CD14-positive monocyte (primary cell): ENCODE results near the gene CCRL2. TPM values are rescaled to one million over a fixed set of nuclear protein-coding genes. Genes with fewer than 3 reads are reported as not detected.
"Not testable (repeated sequence)": the region's sequence is repeated elsewhere in the genome, so short reads cannot be mapped to it uniquely, and the experiment has no call there.

Experiments used
- DNase-seq, 3 donors: peaks; one replicate each; pipeline ENCODE4 v3.0.0-alpha.2; 2011 to 2022
- H2AFZ ChIP-seq: 2 replicates; pipeline ENCODE4 v1.6.0; 2012; ENCODE audit warnings: mild to moderate bottlenecking, low read depth, low read length, inconsistent platforms; ENCODE audit not compliant: insufficient read depth, poor library complexity, severe bottlenecking
- H3K27ac ChIP-seq, 2 donors: 1 replicate in 1 of 2; 2 replicates in 1 of 2; pipeline ENCODE4 v1.5.1; 2012 to 2013; ENCODE audit warnings: low read length in 2 of 2, control low read depth in 1 of 2, inconsistent platforms in 1 of 2, low read depth in 1 of 2, mild to moderate bottlenecking in 1 of 2
- H3K27me3 ChIP-seq, 2 donors: one replicate each; pipeline versions ENCODE4 v1.6.0 to v1.6.1; 2011 to 2013; ENCODE audit warnings: low read length in 2 of 2; ENCODE audit not compliant: control insufficient read depth in 2 of 2, insufficient read depth in 2 of 2
- H3K36me3 ChIP-seq, 2 donors: replicated peaks in 1 of 2; 1 replicate in 1 of 2; 2 replicates in 1 of 2; pipeline versions ENCODE4 v1.5.1 to v1.6.1; 2012 to 2013; ENCODE audit warnings: low read length in 2 of 2, control low read depth in 1 of 2, inconsistent platforms in 1 of 2, mild to moderate bottlenecking in 1 of 2; ENCODE audit not compliant: insufficient read depth in 2 of 2, control insufficient read depth in 1 of 2
- H3K4me1 ChIP-seq, 2 donors: 1 replicate in 1 of 2; 2 replicates in 1 of 2; pipeline versions ENCODE4 v1.5.1 to v1.6.1; 2012 to 2013; ENCODE audit warnings: low read length in 2 of 2, control low read depth in 1 of 2, inconsistent platforms in 1 of 2, mild to moderate bottlenecking in 1 of 2, moderate library complexity in 1 of 2; ENCODE audit not compliant: insufficient read depth in 2 of 2, control insufficient read depth in 1 of 2
- H3K4me2 ChIP-seq: replicated peaks from 2 replicates; pipeline ENCODE3; 2012; ENCODE audit warnings: low read length, moderate library complexity, mild to moderate bottlenecking; ENCODE audit not compliant: poor library complexity, severe bottlenecking; ENCODE audit errors: extremely low read depth
- H3K4me3 ChIP-seq, 3 experiments: fragments of 200-600 bp in 1 of 3; sonication (generic) in 1 of 3; replicated peaks in 1 of 3; 1 replicate in 2 of 3; 2 replicates in 1 of 3; pipeline ENCODE4 v1.5.1; 2011 to 2013; ENCODE audit warnings: low read length in 3 of 3, mild to moderate bottlenecking in 3 of 3, control low read depth in 2 of 3, low read depth in 2 of 3, inconsistent platforms in 1 of 3, moderate library complexity in 1 of 3
- H3K79me2 ChIP-seq: 2 replicates; pipeline ENCODE4 v1.6.0; 2012; ENCODE audit warnings: mild to moderate bottlenecking, control low read depth, inconsistent platforms, low read length, moderate library complexity; ENCODE audit not compliant: insufficient read depth
- H3K9ac ChIP-seq: 2 replicates; pipeline ENCODE4 v1.6.0; 2017; ENCODE audit warnings: low read length, mild to moderate bottlenecking; ENCODE audit not compliant: insufficient read depth, poor library complexity, severe bottlenecking
- H3K9me3 ChIP-seq, 2 donors: replicated peaks in 1 of 2; 1 replicate in 1 of 2; 2 replicates in 1 of 2; pipeline versions ENCODE4 v1.5.1 to v1.6.1; 2012 to 2013; ENCODE audit warnings: low read length in 2 of 2, control low read depth in 1 of 2; ENCODE audit not compliant: control insufficient read depth in 1 of 2, insufficient read depth in 1 of 2
- H4K20me1 ChIP-seq: 2 replicates; pipeline ENCODE4 v1.6.0; 2012; ENCODE audit warnings: mild to moderate bottlenecking, low read length, control low read depth, moderate library complexity; ENCODE audit not compliant: insufficient read depth
- H3K27ac Mint-ChIP-seq, 7 donors: one replicate each; pipeline ENCODE4 v1.8.0; 2020; ENCODE audit warnings: mild to moderate bottlenecking in 7 of 7, mixed read lengths in 7 of 7, moderate library complexity in 6 of 7, inconsistent platforms in 2 of 7
- H3K27me3 Mint-ChIP-seq, 3 donors: one replicate each; pipeline ENCODE4 v1.8.0; 2021 to 2022; ENCODE audit warnings: low read depth in 3 of 3, mild to moderate bottlenecking in 3 of 3, mixed read lengths in 3 of 3, moderate library complexity in 3 of 3, inconsistent platforms in 1 of 3
- H3K36me3 Mint-ChIP-seq, 2 donors: one replicate each; pipeline ENCODE4 v1.8.0; 2020; ENCODE audit warnings: mixed read lengths in 2 of 2, inconsistent platforms in 1 of 2, mild to moderate bottlenecking in 1 of 2
- H3K4me1 Mint-ChIP-seq: one replicate; pipeline ENCODE4 v1.8.0; 2020; ENCODE audit warnings: mild to moderate bottlenecking, mixed read lengths
- H3K4me3 Mint-ChIP-seq, 2 donors: one replicate each; pipeline ENCODE4 v1.8.0; 2020; ENCODE audit warnings: mild to moderate bottlenecking in 2 of 2, mixed read lengths in 2 of 2, moderate library complexity in 1 of 2
- H3K9me3 Mint-ChIP-seq, 7 donors: one replicate each; pipeline ENCODE4 v1.8.0; 2020 to 2022; ENCODE audit warnings: mixed read lengths in 7 of 7, mild to moderate bottlenecking in 6 of 7, moderate library complexity in 6 of 7, inconsistent platforms in 2 of 7
- WGBS: methylation state at CpG from one replicate; pipeline ENCODE4 v1.1.5; 2013; ENCODE audit warnings: missing lambda C conversion rate; ENCODE audit not compliant: insufficient coverage; 5-methylcytosine and 5-hydroxymethylcytosine counted together
- intact Hi-C, 2 donors: fragments of 100-400 bp; cut with micrococcal nuclease; formaldehyde crosslinking; loops; one replicate each; pipeline versions ENCODE4 v1.15.0 to v1.15.1; 2023
- polyA plus RNA-seq, 3 donors: library from polyadenylated mRNA; depleted of rRNA in 1 of 3; unstranded in 2 of 3; stranded (reverse) in 1 of 3; fragments of 300-500 nt in 2 of 3; fragments of >200 nt in 1 of 3; fragmentation: Illumina TruSeq in 2 of 3; gene quantifications; 1 replicate in 2 of 3; 2 replicates in 1 of 3; pipeline ENCODE4 v1.2.3, GENCODE V29; 2012 to 2021
- TF ChIP-seq, protein P1 (sequence below): fragments of 200-600 bp; IDR thresholded peaks from one replicate; pipeline ENCODE4 v1.8.0; 2022; ENCODE audit warnings: antibody characterized with exemption, mild to moderate bottlenecking

CCRL2 gene
- polyA plus RNA-seq, 3 donors: 10.2 to 15.3 (median 11.7) TPM

DNA sequence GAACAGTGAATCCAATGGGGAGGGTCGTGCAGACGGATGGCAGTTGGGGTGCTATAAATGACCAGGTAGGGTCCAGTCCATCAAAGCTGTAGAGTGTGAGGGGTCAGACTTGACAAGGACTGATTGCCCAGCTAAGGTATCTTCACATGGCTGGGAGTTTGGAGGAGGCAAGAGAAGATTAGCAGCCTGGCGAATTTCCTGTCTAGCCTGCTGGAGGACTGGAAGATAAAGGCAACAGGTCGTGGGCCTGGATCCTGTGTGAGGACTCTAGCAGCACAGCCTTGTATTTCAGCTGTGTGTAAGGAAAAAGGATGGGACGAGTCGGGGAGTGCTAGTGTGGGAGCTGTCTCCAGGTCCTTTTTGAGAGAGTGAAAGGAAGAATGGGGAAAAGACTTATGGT lies 17.8 kb upstream of the CCRL2 start:
- Histone ChIP-seq H2AFZ (no peak overlapping the region), H3K9me3 (peaks cover 0 to 9% of the 10 kb centered on the region in 2 donors), H3K9ac (no peak overlapping the region), H3K4me1 (peaks cover 20 to 24% of the 10 kb centered on the region in 2 donors), H4K20me1 (no peaks in the 10 kb centered on the region), H3K79me2 (no peaks in the 10 kb centered on the region), H3K4me3 (no peak overlapping the region), H3K4me2 (no peak overlapping the region), H3K36me3 (no peaks in the 10 kb centered on the region), H3K27me3 (no peaks in the 10 kb centered on the region), H3K27ac (no peak overlapping the region)
- no peak overlapping the region for H3K4me3 Mint-ChIP-seq
- peaks cover 27% of the 10 kb centered on the region for H3K4me1 Mint-ChIP-seq
- intact Hi-C loops: no loop called here
- H3K36me3 Mint-ChIP-seq: no peaks in the 10 kb centered on the region
- 97% methylated on average over 6 of the region's 6 CpGs for WGBS
- H3K27ac Mint-ChIP-seq: no peak overlapping the region
- H3K9me3 Mint-ChIP-seq: peaks cover 0 to 2% (median 0%) of the 10 kb centered on the region in 7 donors
- TF ChIP-seq, protein P1, sequence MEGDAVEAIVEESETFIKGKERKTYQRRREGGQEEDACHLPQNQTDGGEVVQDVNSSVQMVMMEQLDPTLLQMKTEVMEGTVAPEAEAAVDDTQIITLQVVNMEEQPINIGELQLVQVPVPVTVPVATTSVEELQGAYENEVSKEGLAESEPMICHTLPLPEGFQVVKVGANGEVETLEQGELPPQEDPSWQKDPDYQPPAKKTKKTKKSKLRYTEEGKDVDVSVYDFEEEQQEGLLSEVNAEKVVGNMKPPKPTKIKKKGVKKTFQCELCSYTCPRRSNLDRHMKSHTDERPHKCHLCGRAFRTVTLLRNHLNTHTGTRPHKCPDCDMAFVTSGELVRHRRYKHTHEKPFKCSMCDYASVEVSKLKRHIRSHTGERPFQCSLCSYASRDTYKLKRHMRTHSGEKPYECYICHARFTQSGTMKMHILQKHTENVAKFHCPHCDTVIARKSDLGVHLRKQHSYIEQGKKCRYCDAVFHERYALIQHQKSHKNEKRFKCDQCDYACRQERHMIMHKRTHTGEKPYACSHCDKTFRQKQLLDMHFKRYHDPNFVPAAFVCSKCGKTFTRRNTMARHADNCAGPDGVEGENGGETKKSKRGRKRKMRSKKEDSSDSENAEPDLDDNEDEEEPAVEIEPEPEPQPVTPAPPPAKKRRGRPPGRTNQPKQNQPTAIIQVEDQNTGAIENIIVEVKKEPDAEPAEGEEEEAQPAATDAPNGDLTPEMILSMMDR: no peak
- no peak for DNase-seq
- peaks cover 0 to 4% (median 0%) of the 10 kb centered on the region in 3 donors for H3K27me3 Mint-ChIP-seq

DNA sequence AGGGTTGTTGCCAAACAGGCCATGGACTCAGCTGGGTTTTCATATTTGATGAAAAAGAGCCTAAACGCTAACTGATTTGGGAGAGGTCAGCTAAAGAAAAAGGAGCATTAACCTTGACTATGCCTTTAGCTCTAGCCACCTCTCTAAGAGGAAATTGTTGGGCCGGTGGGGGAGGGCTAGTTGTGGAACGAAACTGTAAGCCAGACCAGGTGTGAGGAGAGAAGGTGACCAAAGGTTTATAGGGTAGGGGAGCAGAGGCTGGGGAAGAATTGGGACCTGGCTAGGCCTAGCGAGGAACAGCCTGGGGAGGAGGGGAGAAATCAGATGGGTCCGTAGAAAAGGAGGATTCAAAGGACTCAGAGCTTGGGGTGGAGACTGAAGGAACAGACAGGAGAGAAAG lies 15.5 kb upstream of the CCRL2 start:
- H3K4me1 Mint-ChIP-seq: peaks cover 42% of the 10 kb centered on the region
- not testable (repeated sequence) for H3K9me3 Mint-ChIP-seq, H3K27ac Mint-ChIP-seq

More for the DNA sequence above, 15.5 kb upstream of the CCRL2 start:
- intact Hi-C loops, H3K27me3 ChIP-seq, H3K36me3 Mint-ChIP-seq, H3K4me2 ChIP-seq, H3K27ac ChIP-seq, H3K79me2 ChIP-seq, H3K9me3 ChIP-seq, H3K4me3 Mint-ChIP-seq, H4K20me1 ChIP-seq, H3K4me3 ChIP-seq, H3K36me3 ChIP-seq, H3K27me3 Mint-ChIP-seq, DNase-seq, H2AFZ ChIP-seq, H3K9ac ChIP-seq: not testable (repeated sequence)
- WGBS: 97% methylated on average over 4 of the region's 5 CpGs
- H3K4me1 ChIP-seq: peaks cover 31 to 39% of the 10 kb centered on the region in 2 donors
